Fibroblast of lung (primary cell): ENCODE results near the gene HECW1. TPM values are rescaled to one million over a fixed set of nuclear protein-coding genes. Genes with fewer than 3 reads are reported as not detected.

Experiments used
- DNase-seq, 2 donors: peaks; one replicate each; pipeline versions ENCODE4 v3.0.0 to v3.0.0-alpha.2; 2010; ENCODE audit warnings: low read depth in 2 of 2
- H2AFZ ChIP-seq: 2 replicates; pipeline ENCODE4 v1.5.1; 2012; ENCODE audit warnings: low read length, control low read depth, inconsistent platforms
- H3K27ac ChIP-seq: 2 replicates; pipeline ENCODE4 v1.5.1; 2011; ENCODE audit warnings: low read length, control low read depth; ENCODE audit not compliant: insufficient read depth
- H3K27me3 ChIP-seq: 2 replicates; pipeline ENCODE4 v1.5.1; 2011; ENCODE audit warnings: mild to moderate bottlenecking, low read length; ENCODE audit not compliant: control insufficient read depth, insufficient read depth
- H3K36me3 ChIP-seq: 2 replicates; pipeline ENCODE4 v1.5.1; 2011; ENCODE audit warnings: low read length; ENCODE audit not compliant: control insufficient read depth, insufficient read depth
- H3K4me1 ChIP-seq: 2 replicates; pipeline ENCODE4 v1.5.1; 2011; ENCODE audit warnings: low read length; ENCODE audit not compliant: control insufficient read depth, insufficient read depth; ENCODE audit errors: extremely low read depth
- H3K4me2 ChIP-seq: 2 replicates; pipeline ENCODE4 v1.5.1; 2011; ENCODE audit warnings: low read length, control low read depth; ENCODE audit not compliant: insufficient read depth; ENCODE audit errors: extremely low read depth
- H3K4me3 ChIP-seq, 4 experiments: fragments of 200-600 bp in 1 of 4; sonication (generic) in 1 of 4; replicated peaks in 1 of 4; 2 replicates each; pipeline ENCODE4 v1.5.1; 2011 to 2016; ENCODE audit warnings: low read length in 4 of 4, low read depth in 3 of 4, mild to moderate bottlenecking in 3 of 4, control low read depth in 2 of 4, inconsistent platforms in 1 of 4, mixed read lengths in 1 of 4; ENCODE audit not compliant: insufficient read depth in 1 of 4; ENCODE audit errors: control extremely low read depth in 1 of 4
- H3K79me2 ChIP-seq: 2 replicates; pipeline ENCODE4 v1.5.1; 2012; ENCODE audit warnings: mild to moderate bottlenecking, low read length, inconsistent platforms; ENCODE audit not compliant: control insufficient read depth, insufficient read depth
- H3K9ac ChIP-seq: 2 replicates; pipeline ENCODE4 v1.5.1; 2011; ENCODE audit warnings: mild to moderate bottlenecking, low read length, control low read depth; ENCODE audit not compliant: insufficient read depth
- H3K9me3 ChIP-seq: 2 replicates; pipeline ENCODE4 v1.5.1; 2012; ENCODE audit warnings: low read depth, low read length; ENCODE audit not compliant: control insufficient read depth, insufficient read depth
- H4K20me1 ChIP-seq: 2 replicates; pipeline ENCODE4 v1.5.1; 2011; ENCODE audit warnings: low read length; ENCODE audit not compliant: control insufficient read depth, insufficient read depth; ENCODE audit errors: extremely low read depth
- CTCF ChIP-seq, 2 donors: IDR thresholded peaks in 1 of 2; conservative IDR thresholded peaks in 1 of 2; 1 replicate in 1 of 2; 2 replicates in 1 of 2; pipeline ENCODE4 v1.5.1; 2011 to 2012; ENCODE audit warnings: low read length in 2 of 2, control low read depth in 1 of 2, inconsistent platforms in 1 of 2, low read depth in 1 of 2, mild to moderate bottlenecking in 1 of 2
- EZH2 ChIP-seq: IDR thresholded peaks from 2 replicates; pipeline ENCODE4 v1.5.1; 2012; ENCODE audit warnings: low read length, control low read depth, mild to moderate bottlenecking; ENCODE audit errors: missing control alignments
- polyA plus RNA-seq, 2 donors: library from polyadenylated mRNA; depleted of rRNA in 1 of 2; stranded (reverse) in 1 of 2; unstranded in 1 of 2; fragments of >200 nt; gene quantifications; 2 replicates each; pipeline ENCODE4 v1.2.1, GENCODE V29; 2011 to 2012; ENCODE audit warnings: missing spikeins in 1 of 2
- total RNA-seq: library from RNA; depleted of rRNA; stranded (reverse); fragments of >200 nt; gene quantifications from 2 replicates; pipeline ENCODE4 v1.2.1, GENCODE V29; 2014

The HECW1 gene
- total and polyA plus RNA-seq, 2 donors (not counting 1 experiment from before 2014, with no cell fraction given), result 1.1 to 6.1 TPM

GRCh38 chr7:43522406-43523156, 410.1 kb downstream of the HECW1 start:
- H3K4me2 ChIP-seq, result no peak overlapping the region
- peak in 1 of 2 donors; percentile 96 for DNase-seq
- no peak overlapping the region for H2AFZ ChIP-seq

GRCh38 chr7:43528576-43529354, 416.3 kb downstream of the HECW1 start:
- no peak for DNase-seq
- Histone ChIP-seq H3K4me3 (no peak overlapping the region), H4K20me1 (no peaks in the 10 kb centered on the region), H3K27me3 (peaks cover 4% of the 10 kb centered on the region), H3K27ac (no peak overlapping the region), H3K79me2 (no peaks in the 10 kb centered on the region), H3K36me3 (no peaks in the 10 kb centered on the region), H3K4me1 (no peaks in the 10 kb centered on the region), H3K4me2 (no peak overlapping the region), H3K9ac (no peak overlapping the region), H3K9me3 (no peaks in the 10 kb centered on the region), H2AFZ (no peak overlapping the region)
- no peak for TF ChIP-seq CTCF (conservative IDR thresholded peaks at IDR 0.05 in 1 of 2, IDR thresholded peaks at IDR 0.05 in 1 of 2; ENCODE audit: low read depth in 1 of 2, low read length in 2 of 2)
- TF ChIP-seq EZH2, result no peak

More at GRCh38 chr7:43522406-43523156, 410.1 kb downstream of the HECW1 start:
- Histone ChIP-seq H3K79me2 (no peaks in the 10 kb centered on the region), H3K4me1 (peaks cover 2% of the 10 kb centered on the region), H3K9ac (no peak overlapping the region), H4K20me1 (no peaks in the 10 kb centered on the region), H3K27ac (no peak overlapping the region), H3K9me3 (no peaks in the 10 kb centered on the region), H3K36me3 (no peaks in the 10 kb centered on the region), H3K4me3 (no peak overlapping the region), H3K27me3 (no peaks in the 10 kb centered on the region)
- no peak for TF ChIP-seq EZH2
- TF ChIP-seq CTCF (conservative IDR thresholded peaks at IDR 0.05 in 1 of 2, IDR thresholded peaks at IDR 0.05 in 1 of 2; ENCODE audit: low read depth in 1 of 2, low read length in 2 of 2), result no peak
